Measurements from ENCODE around the gene G6PC3.
A peak's percentile ranks its signal among the peaks of the same experiment; 100 is the strongest.

G6PC3 gene

GRCh38 chr17:44084131-44084538 is 13.6 kb downstream of the G6PC3 start:
- DNase-seq = peak; percentile 29 to 42
- no peak for TF ChIP-seq GATA1 (IDR thresholded peaks at IDR 0.05; ENCODE audit: low read depth, low read length)

DNA sequence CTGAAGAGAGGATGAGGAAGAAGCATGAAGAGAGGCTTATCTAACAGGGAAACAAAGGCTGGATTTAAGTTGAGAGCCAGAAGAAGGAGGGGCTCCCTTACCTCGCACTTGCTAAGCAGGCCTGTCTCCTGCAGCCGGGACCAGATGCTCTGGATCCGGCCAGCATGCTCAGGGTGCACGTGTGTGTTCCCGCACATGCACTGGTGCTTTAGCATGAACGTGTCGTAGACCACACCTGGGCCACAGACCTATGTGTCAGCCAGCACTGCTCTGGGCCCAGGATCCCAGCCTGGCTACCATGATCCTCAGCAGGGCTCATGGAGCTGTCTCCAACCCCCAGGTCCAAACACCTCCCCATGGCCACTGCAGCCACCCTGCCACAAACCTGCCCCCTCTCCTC is 14.4 kb downstream of the G6PC3 start:
- DNase-seq = no peak
- TF ChIP-seq GATA1 (IDR thresholded peaks at IDR 0.05; ENCODE audit: low read depth, low read length) (no peak), POLR2A (IDR thresholded peaks at IDR 0.05; ENCODE audit: low read length) (no peak)

GRCh38 chr17:44085908-44086307 is 15.4 kb downstream of the G6PC3 start:
- no peak for DNase-seq
- TF ChIP-seq POLR2A (IDR thresholded peaks at IDR 0.05; ENCODE audit: low read length) = no peak
- no peak for TF ChIP-seq GATA1 (IDR thresholded peaks at IDR 0.05; ENCODE audit: low read depth, low read length)

GRCh38 chr17:44086364-44087311 is 16.1 kb downstream of the G6PC3 start:
- TF ChIP-seq GATA1 (IDR thresholded peaks at IDR 0.05; ENCODE audit: low read depth, low read length) = no peak
- no peak for TF ChIP-seq POLR2A (IDR thresholded peaks at IDR 0.05; ENCODE audit: low read length)
- DNase-seq = peak; percentile 38 to 72

GRCh38 chr17:44087319-44087718 is 16.8 kb downstream of the G6PC3 start:
- no peak for DNase-seq
- TF ChIP-seq GATA1 (IDR thresholded peaks at IDR 0.05; ENCODE audit: low read depth, low read length) = no peak
- TF ChIP-seq POLR2A (IDR thresholded peaks at IDR 0.05; ENCODE audit: low read length) = no peak

GRCh38 chr17:44088254-44088653 is 17.7 kb downstream of the G6PC3 start:
- DNase-seq = no peak
- no peak for TF ChIP-seq POLR2A (IDR thresholded peaks at IDR 0.05; ENCODE audit: low read length)
- no peak for TF ChIP-seq GATA1 (IDR thresholded peaks at IDR 0.05; ENCODE audit: low read depth, low read length)

DNA sequence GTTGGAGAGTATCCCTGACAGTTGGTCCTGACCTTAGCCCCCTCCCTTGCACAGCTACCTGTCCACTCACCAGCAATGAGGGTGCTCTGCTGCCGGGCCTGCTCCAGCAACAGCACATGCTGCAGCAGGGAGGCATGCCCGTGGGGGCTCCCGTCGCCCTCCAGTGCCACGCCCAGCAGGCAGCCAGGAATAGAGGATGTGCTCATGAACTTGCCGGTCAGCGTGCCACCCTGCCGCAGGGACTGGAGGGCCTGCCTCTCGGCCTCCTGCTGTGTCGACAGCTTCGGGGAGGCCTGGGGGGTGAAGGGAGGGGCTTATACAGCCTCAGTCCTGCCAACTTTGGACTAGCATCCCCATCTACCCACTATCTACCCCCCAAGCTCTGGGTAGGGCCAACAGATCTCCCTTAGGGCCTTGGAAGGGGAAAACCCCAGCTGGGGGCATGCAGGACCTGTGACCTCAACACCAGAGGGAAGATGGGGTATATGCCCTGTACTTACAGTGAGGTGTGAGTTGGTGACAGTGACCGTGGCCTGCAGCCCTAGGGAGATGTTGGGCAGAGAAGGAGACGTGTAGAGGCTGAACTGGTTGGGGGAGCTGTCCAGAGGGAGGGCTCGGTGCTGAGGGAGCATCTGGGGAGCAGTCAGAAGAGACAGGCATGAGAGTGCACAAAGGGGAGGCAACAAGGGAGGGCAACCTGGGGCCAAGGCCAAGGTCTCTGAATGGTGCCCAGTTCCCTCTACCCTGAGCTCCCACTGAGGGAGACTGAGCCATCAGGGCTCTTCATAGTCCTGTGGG is 20.9 kb downstream of the G6PC3 start:
- no peak for TF ChIP-seq GATA1 (IDR thresholded peaks at IDR 0.05; ENCODE audit: low read depth, low read length)
- no peak for TF ChIP-seq POLR2A (IDR thresholded peaks at IDR 0.05; ENCODE audit: low read length)
- no peak for DNase-seq

DNA sequence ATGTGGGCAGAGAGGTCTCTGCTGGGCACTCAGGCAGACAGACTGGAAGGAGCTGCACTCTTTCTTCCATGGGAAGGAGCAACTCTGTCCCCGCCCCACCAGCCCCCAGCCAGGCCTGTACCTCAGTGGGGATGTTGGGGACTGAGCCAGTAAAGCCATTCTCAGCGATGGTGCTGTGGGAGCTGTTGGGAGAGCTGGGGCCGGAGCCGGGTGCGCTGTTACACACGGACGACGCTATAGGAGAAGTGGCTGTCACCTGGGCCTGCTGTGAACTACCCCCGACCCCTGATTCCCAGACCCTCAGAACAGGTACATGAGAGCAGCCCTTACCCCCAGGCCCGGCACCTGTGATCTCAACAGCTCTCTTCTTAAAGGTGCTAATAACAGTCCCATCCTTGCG is 21.5 kb downstream of the G6PC3 start:
- no peak for DNase-seq
- TF ChIP-seq POLR2A (IDR thresholded peaks at IDR 0.05; ENCODE audit: low read length) (no peak), GATA1 (IDR thresholded peaks at IDR 0.05; ENCODE audit: low read depth, low read length) (no peak)

DNA sequence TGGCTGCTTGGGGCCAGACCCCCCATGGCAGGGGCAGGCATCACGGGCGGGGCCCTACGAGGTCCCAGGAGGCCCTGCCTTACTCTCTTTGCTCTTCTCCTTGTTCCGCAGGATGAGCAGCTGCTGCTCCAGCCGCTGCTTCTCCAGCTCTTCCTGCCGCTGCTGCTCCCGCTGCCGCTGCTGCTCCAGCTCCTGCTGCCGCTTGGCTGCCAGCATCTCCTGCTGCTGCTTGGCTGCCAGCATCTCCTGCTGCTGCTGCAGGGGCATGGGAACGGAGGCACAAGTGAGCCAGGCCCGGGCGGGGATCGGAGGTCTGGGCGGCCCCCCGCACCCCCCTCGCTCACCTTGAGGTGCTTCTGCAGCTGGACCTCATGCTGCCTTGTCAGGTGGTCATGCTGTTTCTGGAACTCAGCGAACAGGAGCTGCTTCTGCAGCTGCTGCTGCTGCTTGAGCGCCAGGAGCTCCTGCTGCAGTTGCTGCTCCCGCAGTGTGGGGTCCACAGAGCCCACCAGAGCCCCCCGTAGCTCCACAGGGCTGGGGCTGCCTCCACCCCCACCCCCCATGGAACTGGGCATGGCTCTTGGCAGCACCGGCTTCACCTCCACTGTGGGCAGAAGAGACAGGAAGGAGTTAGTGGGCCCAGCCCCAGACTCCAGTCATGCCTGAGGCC is 22.8 kb downstream of the G6PC3 start:
- DNase-seq = no peak
- no peak for TF ChIP-seq POLR2A (IDR thresholded peaks at IDR 0.05; ENCODE audit: low read length)
- no peak for TF ChIP-seq GATA1 (IDR thresholded peaks at IDR 0.05; ENCODE audit: low read depth, low read length)

DNA sequence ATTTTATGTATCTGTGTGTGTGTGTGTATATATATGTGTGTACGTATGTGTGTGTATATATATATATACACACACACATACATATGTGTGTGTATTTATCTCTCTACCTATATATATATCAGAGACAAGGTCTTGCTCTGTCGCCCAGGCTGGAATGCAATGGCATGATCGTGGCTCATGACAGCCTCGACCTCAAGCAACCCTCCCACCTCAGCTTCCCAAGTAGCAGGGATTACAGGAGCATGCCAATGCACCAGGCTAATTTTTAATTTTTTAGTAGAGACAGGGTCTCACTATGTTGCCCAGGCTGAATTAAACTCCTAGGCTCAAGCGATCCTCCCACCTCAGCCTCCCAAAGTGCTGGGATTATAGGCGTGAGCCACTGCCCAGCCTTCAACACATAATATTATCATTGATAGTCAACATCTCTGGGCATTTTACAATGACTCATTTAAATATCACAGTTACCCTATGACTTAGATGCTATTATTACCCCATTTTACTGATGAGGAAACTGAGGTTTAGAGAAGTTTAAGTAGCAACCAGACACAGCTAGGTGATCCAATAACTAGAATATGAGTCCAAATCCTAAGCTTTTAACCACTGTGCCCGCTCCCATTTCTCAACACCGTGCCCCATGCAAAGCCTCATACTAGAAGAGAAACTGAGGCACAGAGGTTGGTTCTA is 24.3 kb downstream of the G6PC3 start:
- no peak for DNase-seq
- no peak for TF ChIP-seq GATA1 (IDR thresholded peaks at IDR 0.05; ENCODE audit: low read depth, low read length)
- TF ChIP-seq POLR2A (IDR thresholded peaks at IDR 0.05; ENCODE audit: low read length) = no peak

GRCh38 chr17:44095388-44095646 is 24.8 kb downstream of the G6PC3 start:
- TF ChIP-seq GATA1 (IDR thresholded peaks at IDR 0.05; ENCODE audit: low read depth, low read length) (no peak), POLR2A (IDR thresholded peaks at IDR 0.05; ENCODE audit: low read length) (no peak)

GRCh38 chr17:44095647-44096496 is 25.3 kb downstream of the G6PC3 start:
- peak; percentile 61 to 66 for DNase-seq

More at GRCh38 chr17:44095388-44095646, 24.8 kb downstream of the G6PC3 start:
- peak; percentile 58 to 63 for DNase-seq

More at GRCh38 chr17:44095647-44096496, 25.3 kb downstream of the G6PC3 start:
- TF ChIP-seq GATA1 (IDR thresholded peaks at IDR 0.05; ENCODE audit: low read depth, low read length) (no peak), POLR2A (IDR thresholded peaks at IDR 0.05; ENCODE audit: low read length) (no peak)
